H9 (cell line): ENCODE measurements around the gene IWS1. TPM values are rescaled to one million over a fixed set of nuclear protein-coding genes. Genes with fewer than 3 reads are reported as not detected.

ENCODE experiments used
- DNase-seq: peaks from one replicate; pipeline ENCODE4 v3.0.0-alpha.2; 2017
- H2AFZ ChIP-seq: one replicate; pipeline ENCODE4 v1.6.1; 2013; ENCODE audit warnings: mild to moderate bottlenecking, low read length, control low read depth, moderate library complexity
- H2AK5ac ChIP-seq: 2 replicates; pipeline ENCODE4 v1.6.1; 2013; ENCODE audit warnings: low read length, control low read depth, mixed read lengths; ENCODE audit not compliant: insufficient read length
- H2BK120ac ChIP-seq: one replicate; pipeline ENCODE4 v1.6.1; 2013; ENCODE audit warnings: low read depth, mild to moderate bottlenecking, low read length, control low read depth, inconsistent platforms; ENCODE audit not compliant: poor library complexity, severe bottlenecking
- H2BK12ac ChIP-seq: 2 replicates; pipeline ENCODE4 v1.6.1; 2013; ENCODE audit warnings: low read length, control low read depth, mixed read lengths, low read depth; ENCODE audit not compliant: insufficient read length
- H2BK15ac ChIP-seq: 2 replicates; pipeline ENCODE4 v1.6.1; 2013; ENCODE audit warnings: low read depth, low read length, control low read depth
- H2BK20ac ChIP-seq: one replicate; pipeline ENCODE4 v1.6.1; 2013; ENCODE audit warnings: low read depth, mild to moderate bottlenecking, low read length, control low read depth, inconsistent platforms; ENCODE audit not compliant: poor library complexity, severe bottlenecking
- H2BK5ac ChIP-seq: 2 replicates; pipeline ENCODE4 v1.6.1; 2013; ENCODE audit warnings: low read length, control low read depth, mixed read lengths; ENCODE audit not compliant: insufficient read length
- H3K14ac ChIP-seq: 2 replicates; pipeline ENCODE4 v1.6.1; 2013; ENCODE audit warnings: low read length, control low read depth; ENCODE audit not compliant: insufficient read depth
- H3K18ac ChIP-seq: 2 replicates; pipeline ENCODE4 v1.6.1; 2013; ENCODE audit warnings: low read depth, mild to moderate bottlenecking, mixed read lengths, low read length, control low read depth; ENCODE audit not compliant: insufficient read length
- H3K23ac ChIP-seq: 2 replicates; pipeline ENCODE4 v1.6.1; 2013; ENCODE audit warnings: low read length, control low read depth, mixed read lengths, low read depth; ENCODE audit not compliant: insufficient read length
- H3K23me2 ChIP-seq: 2 replicates; pipeline ENCODE4 v1.6.1; 2013; ENCODE audit warnings: low read depth, mild to moderate bottlenecking, mixed read lengths, low read length, control low read depth; ENCODE audit not compliant: insufficient read length, poor library complexity, severe bottlenecking
- H3K27ac ChIP-seq: 2 replicates; pipeline ENCODE4 v1.5.1; 2013; ENCODE audit warnings: low read length, control low read depth, mixed read lengths, low read depth; ENCODE audit not compliant: insufficient read length
- H3K27me3 ChIP-seq: 2 replicates; pipeline ENCODE4 v1.6.1; 2013; ENCODE audit warnings: low read length, control low read depth, inconsistent platforms; ENCODE audit not compliant: insufficient read depth
- H3K4ac ChIP-seq: 2 replicates; pipeline ENCODE4 v1.6.1; 2013; ENCODE audit warnings: low read depth, mild to moderate bottlenecking, control low read depth, inconsistent platforms, low read length, moderate library complexity
- H3K4me1 ChIP-seq: 2 replicates; pipeline ENCODE4 v1.6.1; 2013; ENCODE audit warnings: low read length, control low read depth, inconsistent platforms; ENCODE audit not compliant: insufficient read depth
- H3K4me2 ChIP-seq: 2 replicates; pipeline ENCODE4 v1.6.1; 2013; ENCODE audit warnings: low read length, control low read depth, mixed read lengths; ENCODE audit not compliant: insufficient read length, insufficient read depth
- H3K56ac ChIP-seq: 2 replicates; pipeline ENCODE4 v1.6.1; 2013; ENCODE audit warnings: low read depth, mild to moderate bottlenecking, mixed read lengths, low read length, control low read depth; ENCODE audit not compliant: insufficient read length
- H3K79me1 ChIP-seq: 2 replicates; pipeline ENCODE4 v1.6.1; 2013; ENCODE audit warnings: low read depth, mild to moderate bottlenecking, moderate library complexity, low read length, control low read depth, inconsistent platforms; ENCODE audit not compliant: insufficient read depth, poor library complexity, severe bottlenecking
- H3K79me2 ChIP-seq: 2 replicates; pipeline ENCODE4 v1.6.1; 2013; ENCODE audit warnings: low read length, control low read depth, inconsistent platforms; ENCODE audit not compliant: insufficient read depth
- H3K9ac ChIP-seq: 2 replicates; pipeline ENCODE4 v1.6.1; 2013; ENCODE audit warnings: low read length, control low read depth, mixed read lengths; ENCODE audit not compliant: insufficient read length; ENCODE audit errors: extremely low read depth
- H3K9me3 ChIP-seq: one replicate; pipeline ENCODE4 v1.6.1; 2013; ENCODE audit warnings: low read depth, low read length, inconsistent platforms; ENCODE audit not compliant: control insufficient read depth
- H3T11ph ChIP-seq: one replicate; pipeline ENCODE4 v1.6.1; 2013; ENCODE audit warnings: mild to moderate bottlenecking, low read length, control low read depth, inconsistent platforms
- H4K20me1 ChIP-seq: one replicate; pipeline ENCODE4 v1.6.1; 2013; ENCODE audit not compliant: control insufficient read depth, insufficient read length, insufficient read depth
- H4K5ac ChIP-seq: 2 replicates; pipeline ENCODE4 v1.6.1; 2013; ENCODE audit warnings: low read depth, mild to moderate bottlenecking, mixed read lengths, low read length, control low read depth; ENCODE audit not compliant: insufficient read length
- H4K8ac ChIP-seq: replicated peaks from 2 replicates; pipeline ENCODE4 v1.6.1; 2013; ENCODE audit warnings: low read length, control low read depth, mixed read lengths, low read depth; ENCODE audit not compliant: insufficient read length
- H4K91ac ChIP-seq: 2 replicates; pipeline ENCODE4 v1.6.1; 2013; ENCODE audit warnings: low read depth, mild to moderate bottlenecking, moderate library complexity, mixed read lengths, low read length, control low read depth; ENCODE audit not compliant: insufficient read length
- H3K27ac Mint-ChIP-seq, 3 experiments: 2 replicates in 2 of 3; 3 replicates in 1 of 3; pipeline ENCODE4 v1.8.0; 2020 to 2021; ENCODE audit warnings: mixed read lengths in 3 of 3, mild to moderate bottlenecking in 1 of 3, moderate library complexity in 1 of 3
- H3K27me3 Mint-ChIP-seq: 2 replicates; pipeline ENCODE4 v1.8.0; 2021; ENCODE audit warnings: low read depth, mild to moderate bottlenecking, moderate library complexity, mixed read lengths
- H3K36me3 Mint-ChIP-seq, 3 experiments: 2 replicates in 2 of 3; 3 replicates in 1 of 3; pipeline ENCODE4 v1.8.0; 2020 to 2021; ENCODE audit warnings: low read depth in 3 of 3, mixed read lengths in 3 of 3; ENCODE audit not compliant: insufficient read depth in 1 of 3
- H3K4me1 Mint-ChIP-seq, 2 experiments: 2 replicates each; pipeline ENCODE4 v1.8.0; 2020; ENCODE audit warnings: mixed read lengths in 2 of 2
- H3K4me3 Mint-ChIP-seq, 2 experiments: 2 replicates in 1 of 2; 3 replicates in 1 of 2; pipeline ENCODE4 v1.8.0; 2020 to 2021; ENCODE audit warnings: mild to moderate bottlenecking in 2 of 2, mixed read lengths in 2 of 2, moderate library complexity in 1 of 2
- H3K9me3 Mint-ChIP-seq, 2 experiments: 2 replicates in 1 of 2; 3 replicates in 1 of 2; pipeline ENCODE4 v1.8.0; 2020; ENCODE audit warnings: mild to moderate bottlenecking in 2 of 2, mixed read lengths in 2 of 2, moderate library complexity in 1 of 2
- WGBS: extraction: QIAGEN DNeasy Blood & Tissue Kit; methylation state at CpG from one replicate; pipeline ENCODE4 v1.1.7; 2013; ENCODE audit warnings: missing lambda C conversion rate, low lambda C conversion rate, mixed read lengths; ENCODE audit not compliant: insufficient read length; ENCODE audit errors: extremely low coverage; 5-methylcytosine and 5-hydroxymethylcytosine counted together
- total RNA-seq: library from RNA; stranded (reverse); gene quantifications from 2 replicates; pipeline ENCODE4 v1.2.1, GENCODE V29; 2021
- TF ChIP-seq, protein P1 (sequence below): fragments of 200-600 bp; sonication (generic); conservative IDR thresholded peaks from 3 replicates; pipeline ENCODE4 v1.8.0; 2021; ENCODE audit warnings: antibody characterized with exemption, mild to moderate bottlenecking

Gene IWS1
- total RNA-seq, 1 experiment from 2014 or later, result 66.2 TPM

DNA sequence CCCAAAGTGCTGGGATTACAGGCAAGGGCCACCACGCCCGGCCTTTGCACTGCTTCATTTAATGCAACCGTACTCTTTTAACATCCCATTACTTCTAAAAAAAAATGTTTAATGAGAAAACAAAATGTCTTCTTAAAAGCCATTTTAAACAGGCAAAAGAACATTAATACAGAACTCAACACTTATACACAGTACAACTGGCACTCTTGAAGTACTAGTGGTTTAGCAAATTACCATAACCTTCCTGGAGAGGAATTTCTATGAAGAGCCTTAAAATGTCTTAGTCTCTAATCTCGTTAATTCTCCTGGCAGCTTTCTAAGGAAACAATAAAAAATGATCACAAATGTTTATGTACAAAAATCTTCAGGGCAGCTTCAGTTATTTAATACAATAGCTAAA, 5.9 kb downstream of the IWS1 start:
- no peak overlapping the region for H3K4me3 Mint-ChIP-seq
- Histone ChIP-seq H3K4me2 (no peak overlapping the region), H3K27ac (no peak overlapping the region), H3K9me3 (no peaks in the 10 kb centered on the region), H2BK12ac (no peak overlapping the region), H2AFZ (no peak overlapping the region), H3K14ac (no peak overlapping the region), H3K18ac (no peak overlapping the region), H3T11ph (no peak overlapping the region), H2AK5ac (no peak overlapping the region), H3K27me3 (no peaks in the 10 kb centered on the region), H4K8ac (no peak overlapping the region), H4K20me1 (no peaks in the 10 kb centered on the region), H4K5ac (no peak overlapping the region), H4K91ac (no peak overlapping the region), H3K79me1 (peaks cover 15% of the 10 kb centered on the region), H3K4ac (no peak overlapping the region), H3K23me2 (peaks cover 1% of the 10 kb centered on the region), H2BK120ac (no peak overlapping the region), H2BK20ac (no peak overlapping the region), H3K4me1 (no peaks in the 10 kb centered on the region; the same call in 1 of the 2 replicates), H3K79me2 (peaks cover 37% of the 10 kb centered on the region), H2BK15ac (no peak overlapping the region), H3K9ac (no peak overlapping the region), H3K56ac (no peak overlapping the region), H3K23ac (no peak overlapping the region), H2BK5ac (no peak overlapping the region)
- no peaks in the 10 kb centered on the region for H3K9me3 Mint-ChIP-seq
- no peaks in the 10 kb centered on the region for H3K27me3 Mint-ChIP-seq
- peaks cover 17 to 21% of the 10 kb centered on the region in 2 experiments for H3K4me1 Mint-ChIP-seq
- no peak for DNase-seq
- H3K27ac Mint-ChIP-seq, result no peak overlapping the region
- TF ChIP-seq, protein P1, sequence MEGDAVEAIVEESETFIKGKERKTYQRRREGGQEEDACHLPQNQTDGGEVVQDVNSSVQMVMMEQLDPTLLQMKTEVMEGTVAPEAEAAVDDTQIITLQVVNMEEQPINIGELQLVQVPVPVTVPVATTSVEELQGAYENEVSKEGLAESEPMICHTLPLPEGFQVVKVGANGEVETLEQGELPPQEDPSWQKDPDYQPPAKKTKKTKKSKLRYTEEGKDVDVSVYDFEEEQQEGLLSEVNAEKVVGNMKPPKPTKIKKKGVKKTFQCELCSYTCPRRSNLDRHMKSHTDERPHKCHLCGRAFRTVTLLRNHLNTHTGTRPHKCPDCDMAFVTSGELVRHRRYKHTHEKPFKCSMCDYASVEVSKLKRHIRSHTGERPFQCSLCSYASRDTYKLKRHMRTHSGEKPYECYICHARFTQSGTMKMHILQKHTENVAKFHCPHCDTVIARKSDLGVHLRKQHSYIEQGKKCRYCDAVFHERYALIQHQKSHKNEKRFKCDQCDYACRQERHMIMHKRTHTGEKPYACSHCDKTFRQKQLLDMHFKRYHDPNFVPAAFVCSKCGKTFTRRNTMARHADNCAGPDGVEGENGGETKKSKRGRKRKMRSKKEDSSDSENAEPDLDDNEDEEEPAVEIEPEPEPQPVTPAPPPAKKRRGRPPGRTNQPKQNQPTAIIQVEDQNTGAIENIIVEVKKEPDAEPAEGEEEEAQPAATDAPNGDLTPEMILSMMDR, result no peak
- peaks cover 14 to 58% (median 54%) of the 10 kb centered on the region in 3 experiments for H3K36me3 Mint-ChIP-seq
- no CpG with 5 or more reads among the region's 4 CpGs for WGBS
